Measurements from ENCODE around the gene AGBL5.

AGBL5 gene

DNA sequence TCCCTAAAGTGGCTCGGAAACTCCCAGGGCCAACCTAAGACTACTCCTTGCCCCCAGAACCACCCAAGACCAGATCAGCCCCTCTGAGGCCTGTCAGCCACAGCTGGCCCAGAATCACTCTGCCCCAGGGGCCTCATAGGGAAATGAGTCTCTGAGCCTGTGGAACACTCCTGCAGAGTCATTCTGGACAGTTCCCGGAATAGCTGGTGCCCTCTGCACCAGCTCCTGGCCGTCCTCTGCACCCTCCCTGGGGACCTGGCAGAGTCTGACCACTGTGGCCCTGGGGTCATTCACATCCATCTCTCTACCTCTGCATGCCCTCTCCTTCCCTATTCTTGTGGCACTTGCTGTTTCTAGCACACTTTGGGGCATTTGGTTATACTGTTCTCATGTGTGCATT lies 33.3 kb upstream of the AGBL5 start:
- no peak for TF ChIP-seq GATA2 (IDR thresholded peaks at IDR 0.05; ENCODE audit: low read depth, low read length)
- no peak for TF ChIP-seq GATA3 (IDR thresholded peaks at IDR 0.05; ENCODE audit: low read depth, low read length)

DNA sequence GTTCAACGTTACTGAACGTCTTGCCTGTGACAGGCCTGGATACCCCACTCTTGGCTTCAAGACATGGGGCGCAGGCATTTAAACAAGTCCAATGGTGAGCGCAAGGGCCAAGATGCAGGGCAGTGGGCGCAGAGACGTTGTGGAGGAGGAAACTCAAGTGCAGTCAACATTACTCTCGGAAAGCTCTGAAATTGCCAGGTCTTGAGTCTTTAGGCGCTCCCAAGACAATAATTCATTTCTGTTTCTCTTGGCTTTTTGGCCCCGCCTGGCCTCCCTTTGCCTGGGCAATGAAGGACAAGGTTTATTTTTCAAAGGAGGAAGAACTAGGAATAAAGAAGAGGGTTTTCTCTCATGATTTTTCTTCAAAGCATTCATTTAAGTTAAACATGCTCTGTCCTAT lies 32.0 kb upstream of the AGBL5 start:
- TF ChIP-seq GATA3 (IDR thresholded peaks at IDR 0.05; ENCODE audit: low read depth, low read length) (no peak), GATA2 (IDR thresholded peaks at IDR 0.05; ENCODE audit: low read depth, low read length) (no peak)

DNA sequence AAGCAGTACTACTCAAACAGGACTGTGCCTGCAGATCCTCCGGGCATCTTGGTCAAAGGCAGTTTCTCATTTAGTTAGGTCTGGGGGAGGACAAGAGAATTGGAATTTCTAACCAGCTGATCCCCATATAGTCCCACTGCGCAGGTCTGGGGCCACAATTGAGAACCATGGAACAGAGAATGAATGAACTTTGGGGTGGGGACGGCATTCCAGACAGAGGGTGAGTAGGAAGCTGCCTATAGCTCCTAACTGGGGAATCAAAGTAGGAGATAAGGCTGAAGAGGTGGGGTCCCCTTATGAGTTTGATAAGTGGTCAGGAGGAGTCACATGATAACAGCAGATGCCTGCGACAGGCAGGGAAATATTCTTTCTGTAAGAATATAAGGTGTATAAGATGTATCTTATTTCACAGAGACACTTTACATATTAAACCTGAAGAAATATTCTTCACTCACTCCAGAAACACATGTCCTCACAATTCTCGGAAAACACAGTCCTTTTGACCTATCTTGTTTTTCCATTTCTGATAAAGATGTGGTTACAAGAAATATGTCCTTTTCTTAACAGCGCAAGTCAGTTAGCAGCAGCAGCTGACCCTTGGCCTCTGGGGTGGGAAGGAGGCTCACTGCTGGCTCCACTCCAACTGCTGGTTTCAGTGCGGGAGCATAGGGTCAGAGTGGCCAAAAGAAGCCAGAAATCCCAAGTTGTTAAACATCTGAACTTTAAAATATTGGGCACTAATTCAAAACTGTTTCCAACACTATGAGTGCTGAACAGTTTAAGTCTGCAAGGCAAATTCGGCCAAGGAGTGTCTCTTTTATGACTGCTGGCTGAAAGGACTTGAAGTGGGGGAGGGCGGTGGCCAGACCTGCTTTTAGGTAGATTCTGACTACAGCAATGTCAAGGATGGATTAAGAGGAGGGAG lies 31.3 kb upstream of the AGBL5 start:
- TF ChIP-seq GATA3 (IDR thresholded peaks at IDR 0.05; ENCODE audit: low read depth, low read length) = no peak
- no peak for TF ChIP-seq GATA2 (IDR thresholded peaks at IDR 0.05; ENCODE audit: low read depth, low read length)

DNA sequence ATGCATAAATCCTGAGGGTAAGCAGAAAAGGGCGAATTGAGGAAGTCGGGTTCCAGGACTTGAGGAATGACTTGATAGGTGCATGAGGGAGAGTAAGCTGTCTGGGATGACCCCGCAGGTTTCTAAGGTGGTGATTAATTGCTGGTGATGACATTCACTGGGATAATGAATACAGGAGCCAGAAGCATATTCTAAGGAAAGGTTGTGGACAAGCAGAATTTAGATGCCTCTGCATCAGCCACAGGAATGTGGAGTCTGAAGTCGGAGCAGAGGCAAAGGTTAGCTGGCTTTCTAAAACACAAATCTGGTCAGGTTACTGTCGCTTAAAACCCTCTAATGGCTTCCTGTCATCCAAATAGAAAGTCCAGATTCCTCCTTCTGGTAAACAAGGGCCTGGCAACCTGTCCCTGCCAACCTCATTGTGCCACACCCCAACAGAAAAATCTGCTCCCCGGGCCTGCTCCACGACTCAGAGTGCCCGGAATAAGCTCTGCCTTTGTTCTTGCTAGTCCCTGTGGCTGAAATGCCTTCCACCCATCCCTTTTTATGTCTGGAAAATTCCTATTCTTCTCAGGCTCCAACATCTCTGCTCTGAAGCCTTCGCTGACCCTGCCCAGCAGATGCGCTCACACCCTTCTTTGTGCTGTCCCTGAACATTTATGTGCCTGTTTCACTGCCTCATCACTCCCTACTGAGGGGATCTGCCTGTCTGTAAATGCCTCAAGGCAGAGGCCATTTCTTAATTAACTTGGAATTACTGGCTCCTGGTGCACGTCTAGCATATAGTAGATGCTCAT lies 30.0 kb upstream of the AGBL5 start:
- TF ChIP-seq GATA3 (IDR thresholded peaks at IDR 0.05; ENCODE audit: low read depth, low read length) = no peak
- no peak for TF ChIP-seq GATA2 (IDR thresholded peaks at IDR 0.05; ENCODE audit: low read depth, low read length)

DNA sequence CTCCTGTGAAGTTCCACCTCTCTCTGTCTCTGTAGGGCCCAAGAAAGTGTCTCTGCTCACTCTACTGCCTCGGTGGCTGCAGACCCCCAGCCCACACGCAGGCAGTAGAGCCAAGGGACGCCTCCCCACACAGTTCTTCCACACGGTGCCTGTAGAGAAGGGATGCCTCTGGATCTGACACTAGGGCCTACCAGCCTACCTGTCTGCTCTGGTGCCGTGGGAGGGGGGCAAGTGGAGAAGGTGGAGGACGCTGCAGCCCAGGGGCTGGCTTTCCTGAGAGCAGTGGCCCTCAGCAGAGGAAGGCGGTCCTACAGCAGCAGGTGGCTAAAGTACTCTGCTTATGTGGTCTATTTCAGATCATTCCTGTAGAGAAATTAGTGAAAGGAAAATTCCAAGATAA lies 27.7 kb upstream of the AGBL5 start:
- TF ChIP-seq GATA3 (IDR thresholded peaks at IDR 0.05; ENCODE audit: low read depth, low read length) (no peak), GATA2 (IDR thresholded peaks at IDR 0.05; ENCODE audit: low read depth, low read length) (no peak)

DNA sequence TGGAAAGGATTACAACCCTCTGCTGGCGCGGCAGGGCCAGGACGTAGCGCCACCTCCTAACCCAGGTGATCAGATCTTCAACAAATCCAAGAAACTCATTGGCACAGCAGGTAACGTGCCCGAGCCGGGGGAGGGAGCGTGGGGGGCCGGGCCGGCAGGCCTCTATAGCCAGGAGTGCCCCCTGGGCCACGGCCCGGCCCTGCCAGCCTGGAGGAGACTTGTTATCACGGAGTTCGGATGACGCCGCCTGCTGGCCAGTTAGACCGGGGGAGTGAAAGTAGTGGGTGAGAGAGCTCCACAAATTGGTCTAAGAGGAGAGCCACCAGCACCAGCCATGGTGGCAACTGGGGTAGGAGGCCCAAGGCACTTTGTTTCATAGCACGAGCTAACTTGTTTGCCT lies 27.3 kb upstream of the AGBL5 start:
- no peak for TF ChIP-seq GATA2 (IDR thresholded peaks at IDR 0.05; ENCODE audit: low read depth, low read length)
- TF ChIP-seq GATA3 (IDR thresholded peaks at IDR 0.05; ENCODE audit: low read depth, low read length) = no peak

DNA sequence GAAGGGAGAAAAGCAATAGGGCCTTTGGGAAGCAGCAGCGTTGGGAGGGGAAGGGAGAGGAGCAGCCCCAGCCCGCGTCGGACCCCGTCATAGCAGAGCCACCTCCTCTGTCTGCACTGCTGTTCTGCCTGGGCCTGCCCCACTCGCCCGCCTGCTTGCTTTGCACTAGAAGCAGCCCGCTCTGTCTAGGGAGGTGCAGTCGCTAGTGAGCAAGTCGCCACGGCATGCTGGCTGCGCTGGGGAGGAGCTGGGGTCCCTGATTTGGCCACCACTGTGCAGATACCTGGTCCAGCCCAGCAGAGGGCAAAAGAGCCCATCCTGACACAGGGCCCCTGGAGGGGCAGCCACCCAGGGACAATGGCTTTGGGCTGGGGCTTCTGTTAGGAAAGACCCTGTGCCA lies 26.7 kb upstream of the AGBL5 start:
- no peak for TF ChIP-seq GATA3 (IDR thresholded peaks at IDR 0.05; ENCODE audit: low read depth, low read length)
- TF ChIP-seq GATA2 (IDR thresholded peaks at IDR 0.05; ENCODE audit: low read depth, low read length) = no peak

DNA sequence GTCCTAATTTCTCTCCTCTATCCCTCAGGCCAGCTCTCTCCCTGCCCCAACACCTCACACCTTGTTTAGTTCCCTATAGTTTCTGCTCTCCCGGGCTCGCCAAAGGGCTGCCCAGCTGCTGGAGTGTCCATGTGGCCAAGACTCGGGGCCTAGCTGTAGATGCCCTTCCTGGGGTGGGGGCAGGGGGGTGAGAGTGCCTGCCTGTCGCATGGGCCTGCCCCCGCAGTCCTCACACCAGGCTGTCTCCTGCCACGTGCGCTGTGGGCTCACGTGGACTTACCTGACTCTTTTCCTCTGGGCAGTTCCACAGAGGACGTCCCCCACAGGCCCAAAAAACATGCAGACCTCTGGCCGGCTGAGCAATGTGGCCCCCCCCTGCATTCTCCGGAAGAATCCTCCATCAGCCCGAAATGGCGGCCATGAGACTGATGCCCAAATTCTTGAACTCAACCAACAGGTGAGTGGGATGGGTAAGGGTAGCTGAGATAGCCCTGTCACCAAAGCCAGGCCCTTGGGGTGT lies 26.1 kb upstream of the AGBL5 start:
- TF ChIP-seq GATA2 (IDR thresholded peaks at IDR 0.05; ENCODE audit: low read depth, low read length) (no peak), GATA3 (IDR thresholded peaks at IDR 0.05; ENCODE audit: low read depth, low read length) (no peak)

DNA sequence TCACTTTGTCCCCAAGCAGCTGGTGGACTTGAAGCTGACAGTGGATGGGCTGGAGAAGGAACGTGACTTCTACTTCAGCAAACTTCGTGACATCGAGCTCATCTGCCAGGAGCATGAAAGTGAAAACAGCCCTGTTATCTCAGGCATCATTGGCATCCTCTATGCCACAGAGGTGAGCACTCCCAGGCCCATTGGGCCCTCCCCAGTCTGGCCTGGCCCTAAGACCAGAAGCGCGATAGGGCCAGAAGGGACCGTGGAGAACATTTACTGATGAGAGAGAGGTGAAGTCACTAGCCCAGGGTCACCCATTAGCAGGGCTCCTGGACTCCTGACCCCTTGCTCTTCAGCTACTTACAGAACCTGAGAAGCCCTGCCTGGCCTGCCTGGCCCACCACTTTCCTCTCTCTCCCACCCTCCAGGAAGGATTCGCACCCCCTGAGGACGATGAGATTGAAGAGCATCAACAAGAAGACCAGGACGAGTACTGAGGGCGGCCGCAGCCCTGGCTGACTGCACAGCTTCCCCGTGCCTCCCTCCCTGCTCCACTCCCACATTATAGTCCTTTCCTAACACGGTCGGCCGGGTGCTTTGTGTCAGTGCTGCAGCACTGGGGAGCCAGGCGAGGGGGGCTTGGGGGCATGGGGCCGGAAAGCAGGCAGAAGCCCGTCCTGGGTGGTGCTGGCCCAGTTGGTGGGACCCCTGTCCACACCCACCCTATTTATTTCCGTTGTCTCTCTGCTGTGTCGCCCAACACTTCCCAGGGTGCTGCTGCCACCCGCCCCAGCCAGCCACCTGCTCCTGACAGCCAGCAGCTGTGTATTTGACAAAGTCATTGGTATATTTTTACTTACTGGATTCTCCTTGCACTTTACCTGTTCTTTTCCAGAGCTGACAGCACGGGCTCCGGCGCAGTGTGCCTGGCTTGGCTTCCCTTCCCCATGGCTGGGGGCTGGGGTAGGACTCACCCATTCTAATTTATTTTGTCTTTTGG lies 25.3 kb upstream of the AGBL5 start:
- TF ChIP-seq GATA3 (IDR thresholded peaks at IDR 0.05; ENCODE audit: low read depth, low read length) = no peak
- no peak for TF ChIP-seq GATA2 (IDR thresholded peaks at IDR 0.05; ENCODE audit: low read depth, low read length)

DNA sequence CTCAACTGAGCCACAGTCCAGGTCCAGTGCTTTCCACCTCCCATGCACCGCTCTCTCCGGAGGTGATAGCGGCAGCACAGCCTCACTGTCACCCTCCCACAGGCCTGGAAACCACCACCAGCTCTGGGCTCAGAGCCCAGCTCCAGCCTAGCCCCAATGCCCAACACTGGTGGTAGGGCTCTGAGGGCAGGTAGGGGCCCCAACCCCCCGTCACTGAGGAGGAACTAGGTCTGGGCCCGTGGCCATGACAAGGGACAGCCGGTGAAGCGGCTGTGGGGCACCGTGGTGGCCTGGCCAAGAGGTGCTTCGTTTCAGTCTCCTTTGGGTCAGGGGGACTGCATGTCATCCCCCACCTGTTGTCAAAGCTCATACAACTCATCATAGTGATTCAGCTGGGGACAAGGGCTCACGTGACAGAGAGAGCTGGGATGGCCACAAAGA lies 24.2 kb upstream of the AGBL5 start:
- no peak for TF ChIP-seq GATA2 (IDR thresholded peaks at IDR 0.05; ENCODE audit: low read depth, low read length)

DNA sequence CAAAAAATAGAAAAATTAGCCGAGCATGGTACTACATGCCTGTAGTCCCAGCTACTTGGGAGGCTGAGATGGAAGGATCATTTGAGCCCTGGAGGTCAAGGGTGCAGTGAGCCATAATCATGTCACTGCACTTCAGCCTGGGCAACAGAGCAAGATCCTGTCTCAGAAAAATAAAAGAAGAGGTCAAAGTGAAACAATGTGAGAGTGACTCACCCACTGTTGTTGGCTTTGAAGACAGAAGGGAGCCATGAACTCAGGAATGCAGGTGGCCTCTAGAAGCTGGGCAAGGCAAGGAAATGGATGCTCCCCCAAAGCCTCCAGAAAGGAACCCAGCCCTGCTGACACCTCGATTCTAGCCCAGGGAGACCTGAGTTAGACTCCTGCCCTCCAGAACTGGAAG lies 22.4 kb upstream of the AGBL5 start:
- no peak for TF ChIP-seq GATA2 (IDR thresholded peaks at IDR 0.05; ENCODE audit: low read depth, low read length)
- TF ChIP-seq GATA3 (IDR thresholded peaks at IDR 0.05; ENCODE audit: low read depth, low read length) = no peak

DNA sequence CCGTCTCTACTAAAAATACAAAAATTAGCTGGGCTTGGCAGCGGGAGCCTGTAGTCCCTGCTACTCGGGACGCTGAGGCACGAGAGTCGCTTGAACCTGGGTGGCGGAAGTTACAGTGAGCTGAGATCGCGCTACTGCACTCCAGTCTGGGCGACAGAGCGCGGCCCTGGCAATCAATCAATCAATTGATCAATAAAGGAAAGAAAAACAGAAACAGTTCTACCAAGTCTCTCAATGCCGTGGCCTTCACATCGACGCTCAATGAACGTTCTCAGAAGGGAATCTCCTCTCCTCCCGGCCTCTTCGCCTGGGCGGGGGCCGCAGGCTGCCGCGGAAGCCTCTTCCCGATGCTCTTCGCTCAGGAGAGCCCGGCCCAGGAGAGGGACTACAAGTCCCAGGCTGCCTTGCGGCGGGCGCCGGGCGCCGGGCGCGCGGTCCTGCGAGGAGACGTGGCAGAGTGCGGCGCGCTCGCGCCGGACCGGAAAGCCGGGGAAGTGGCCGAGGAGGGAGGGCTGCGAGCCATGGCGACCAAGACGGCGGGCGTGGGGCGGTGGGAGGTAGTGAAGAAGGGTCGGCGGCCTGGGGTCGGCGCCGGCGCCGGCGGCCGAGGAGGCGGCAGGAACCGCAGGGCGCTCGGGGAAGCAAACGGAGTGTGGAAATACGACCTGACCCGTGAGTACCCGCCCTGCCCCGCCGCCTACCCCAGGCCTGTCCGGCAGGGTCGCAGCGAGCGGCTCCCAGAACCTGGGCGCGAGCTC lies 18.8 kb upstream of the AGBL5 start, which contains the start of gene TMEM214:
TSS of gene TMEM214 (plus strand) at position 471 of the 758 bp plus-strand sequence. CDS start at position 522, 51 bp downstream.
- TF ChIP-seq GATA3 (IDR thresholded peaks at IDR 0.05; ENCODE audit: low read depth, low read length) = no peak
- TF ChIP-seq GATA2 (IDR thresholded peaks at IDR 0.05; ENCODE audit: low read depth, low read length) = no peak; the same call in 1 of the 2 replicates
